ENCODE measurements around the gene PRKCZ.
"Not testable (repeated sequence)": the region's sequence is repeated elsewhere in the genome, so short reads cannot be mapped to it uniquely, and the experiment has no call there.

PRKCZ gene

DNA sequence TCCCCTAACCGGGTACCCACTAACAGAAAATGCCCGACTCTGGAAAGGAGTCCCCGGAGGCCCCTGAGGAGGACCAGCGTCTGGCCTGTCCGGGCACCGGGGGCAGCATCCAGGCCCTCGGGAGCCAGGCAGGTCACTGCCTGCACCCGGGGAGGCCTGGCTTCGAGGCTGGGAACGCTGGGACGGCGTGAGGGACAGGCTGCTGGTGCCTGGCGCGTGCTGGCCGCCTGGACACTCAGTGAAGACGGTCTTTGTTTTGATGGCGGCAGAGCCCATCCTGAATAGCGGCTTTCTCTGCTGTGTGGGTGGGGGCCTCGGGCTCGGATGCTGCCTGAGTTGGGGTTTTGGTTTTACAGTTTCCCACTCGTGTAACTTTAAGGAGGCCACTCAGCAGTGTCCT lies 37.6 kb downstream of the PRKCZ start:
- DNase-seq (ENCODE audit: low spot score) = no peak

- DNase-seq (ENCODE audit: low spot score) = no peak
These were observed 38.2 kb downstream of the PRKCZ start for GRCh38 chr1:2088458-2088857.

DNA sequence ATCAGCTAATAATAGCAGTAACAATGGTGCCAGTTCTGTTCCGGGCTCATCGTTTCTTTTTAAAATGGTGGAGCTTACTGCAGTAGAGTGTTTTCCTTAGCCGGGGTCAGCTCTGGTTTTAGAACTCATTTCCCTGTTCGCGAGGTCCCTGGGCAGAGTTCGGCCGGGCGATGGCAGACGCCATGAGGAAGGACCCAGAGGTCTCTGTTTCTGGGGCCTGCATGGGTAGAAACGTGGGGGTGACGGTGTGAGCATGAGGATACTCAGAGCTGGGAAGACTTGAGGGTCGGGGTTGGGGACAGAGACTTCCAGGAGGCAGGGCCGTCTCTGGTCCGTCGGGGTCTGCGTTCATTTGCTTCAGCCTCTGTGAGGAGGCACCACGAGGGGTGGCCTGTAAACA lies 38.8 kb downstream of the PRKCZ start:
- DNase-seq (ENCODE audit: low spot score) = no peak

DNA sequence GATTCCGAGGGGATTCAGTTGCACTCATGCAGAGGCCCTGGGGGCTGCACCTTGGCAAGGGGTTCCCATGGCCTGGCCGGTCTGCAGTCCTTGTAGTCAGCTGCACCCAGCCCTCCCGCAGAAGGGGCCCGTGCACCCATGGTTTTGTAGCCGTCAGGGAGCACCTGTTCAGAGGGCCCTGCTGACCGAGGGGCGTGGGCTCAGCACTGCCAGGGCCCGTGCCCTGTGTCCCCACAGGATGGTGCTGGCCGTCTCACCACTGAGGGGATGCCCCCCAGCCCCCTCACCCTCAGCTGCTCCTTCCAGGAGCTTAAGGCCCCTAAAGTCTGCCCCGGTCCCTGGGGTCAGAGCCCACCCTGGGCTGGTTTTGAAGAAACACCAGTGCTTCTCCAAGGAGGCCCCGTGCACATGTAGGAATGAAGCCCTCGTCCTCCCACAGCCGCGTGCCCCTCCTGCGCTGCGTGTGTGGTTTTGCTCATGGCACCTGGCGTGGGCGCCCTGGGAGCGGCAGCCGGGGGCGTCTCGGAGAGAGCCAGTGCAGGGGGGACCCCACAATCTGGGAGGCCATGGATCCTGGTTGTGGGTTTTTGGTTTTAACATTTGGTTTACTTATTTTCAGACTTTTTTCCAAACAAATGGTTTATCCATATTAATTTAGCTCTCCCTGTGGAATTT lies 40.1 kb downstream of the PRKCZ start:
- DNase-seq (ENCODE audit: low spot score) = no peak

GRCh38 chr1:2091611-2092604 lies 41.7 kb downstream of the PRKCZ start:
- DNase-seq (ENCODE audit: low spot score) = peak; percentile 73

- no peak for DNase-seq (ENCODE audit: low spot score)
These were observed 42.8 kb downstream of the PRKCZ start for GRCh38 chr1:2093055-2093454.

GRCh38 chr1:2093636-2094035 lies 43.4 kb downstream of the PRKCZ start:
- no peak for DNase-seq (ENCODE audit: low spot score)

DNA sequence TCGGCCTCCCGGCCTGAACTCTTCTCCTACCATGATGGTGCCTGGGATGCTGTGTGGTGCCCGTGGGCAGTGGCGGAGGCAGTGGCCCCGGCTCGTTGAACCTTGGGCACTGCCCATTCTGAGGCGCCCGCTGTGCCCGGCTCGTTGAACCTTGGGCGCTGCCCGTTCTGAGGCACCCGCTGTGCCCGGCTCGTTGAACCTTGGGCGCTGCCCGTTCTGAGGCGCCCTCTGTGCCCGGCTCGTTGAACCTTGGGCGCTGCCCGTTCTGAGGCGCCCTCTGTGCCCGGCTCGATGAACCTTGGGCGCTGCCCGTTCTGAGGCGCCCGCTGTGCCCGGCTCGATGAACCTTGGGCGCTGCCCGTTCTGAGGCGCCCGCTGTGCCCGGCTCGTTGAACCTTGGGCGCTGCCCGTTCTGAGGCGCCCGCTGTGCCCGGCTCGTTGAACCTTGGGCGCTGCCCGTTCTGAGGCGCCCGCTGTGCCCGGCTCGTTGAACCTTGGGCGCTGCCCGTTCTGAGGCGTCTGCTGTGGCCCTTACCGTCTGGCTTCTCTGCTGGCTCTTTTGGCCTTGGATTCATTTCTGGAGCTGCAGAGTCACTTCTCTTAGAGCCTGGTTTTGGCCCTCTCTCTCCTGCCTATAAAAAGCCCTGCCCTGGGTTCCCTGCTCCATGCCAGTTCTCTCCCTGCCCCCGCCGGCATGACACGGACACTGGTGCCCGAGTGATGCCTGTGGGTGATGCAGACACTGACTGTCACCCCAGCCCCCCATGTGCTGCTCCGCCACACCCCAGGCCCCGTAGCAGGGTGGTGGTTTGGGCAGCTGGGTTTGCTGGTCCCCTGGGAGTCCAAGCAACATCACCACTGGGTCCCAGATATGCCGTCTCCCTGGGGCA lies 44.3 kb downstream of the PRKCZ start:
- not testable (repeated sequence) for DNase-seq (ENCODE audit: low spot score)

DNA sequence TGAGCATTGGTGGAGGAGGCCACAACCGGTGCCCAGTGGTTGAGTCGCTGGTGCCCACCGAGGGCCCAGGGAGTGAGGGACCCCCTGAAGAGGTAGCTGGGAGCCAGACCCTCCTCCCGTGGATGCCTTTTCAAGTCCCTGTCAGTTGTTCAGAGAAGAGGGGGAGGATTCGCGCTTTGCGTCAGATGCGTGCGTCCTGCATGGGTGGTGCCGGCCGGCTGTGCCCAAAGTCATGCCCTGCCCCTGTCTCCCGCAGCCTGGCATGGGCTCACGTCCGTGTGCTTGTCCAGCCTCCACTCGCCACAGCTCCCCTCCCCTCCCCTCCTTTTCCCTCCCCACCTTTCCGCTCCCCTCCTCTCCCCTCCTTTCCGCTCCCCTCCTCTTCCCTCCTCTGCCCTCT lies 45.2 kb downstream of the PRKCZ start:
- DNase-seq (ENCODE audit: low spot score) = no peak

- no peak for DNase-seq (ENCODE audit: low spot score)
These were observed 45.9 kb downstream of the PRKCZ start for GRCh38 chr1:2095981-2096736.

DNA sequence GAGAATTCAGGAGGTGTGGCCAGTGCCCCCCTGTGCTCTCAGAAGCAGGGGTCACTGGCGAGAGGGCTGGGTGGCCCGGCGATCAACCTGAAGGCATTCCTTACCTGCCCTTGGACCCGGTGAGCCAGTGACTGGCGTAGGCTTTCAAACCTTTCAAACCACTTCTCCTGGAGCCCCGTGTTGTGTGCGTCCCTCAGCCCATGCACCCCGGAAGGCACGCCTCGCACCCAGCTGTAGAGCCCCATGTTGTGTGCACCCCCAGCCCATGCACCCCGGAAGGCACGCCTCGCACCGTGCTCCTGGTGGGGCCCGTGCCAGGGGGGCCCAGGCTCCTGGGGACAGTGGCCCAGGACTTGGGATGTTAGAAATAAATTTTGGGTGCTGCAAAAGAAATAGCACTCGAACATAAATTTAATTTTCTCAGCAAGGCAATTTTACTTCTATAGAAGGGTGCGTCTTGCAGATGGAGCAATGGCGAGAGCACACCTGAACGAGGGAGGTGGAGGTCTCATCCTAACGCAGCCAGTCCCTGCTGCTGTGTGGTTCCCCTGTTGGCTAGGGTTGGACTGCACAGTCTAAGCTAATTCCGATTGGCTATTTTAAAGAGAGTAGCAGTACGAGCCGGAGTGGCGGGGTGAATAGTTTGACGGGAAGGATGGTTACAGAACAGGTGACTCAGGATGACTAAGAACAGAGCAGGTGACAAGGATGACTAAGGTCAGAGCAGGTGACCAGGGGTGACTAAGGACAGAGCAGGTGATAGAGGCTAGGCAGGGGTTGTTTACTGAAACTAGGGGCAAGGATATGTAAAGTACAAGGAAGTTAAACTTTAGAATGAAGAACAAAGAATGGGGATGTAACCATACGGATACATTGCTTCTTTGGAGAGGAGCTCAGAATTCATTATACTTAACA lies 47.4 kb downstream of the PRKCZ start:
- no peak for DNase-seq (ENCODE audit: low spot score)

DNA sequence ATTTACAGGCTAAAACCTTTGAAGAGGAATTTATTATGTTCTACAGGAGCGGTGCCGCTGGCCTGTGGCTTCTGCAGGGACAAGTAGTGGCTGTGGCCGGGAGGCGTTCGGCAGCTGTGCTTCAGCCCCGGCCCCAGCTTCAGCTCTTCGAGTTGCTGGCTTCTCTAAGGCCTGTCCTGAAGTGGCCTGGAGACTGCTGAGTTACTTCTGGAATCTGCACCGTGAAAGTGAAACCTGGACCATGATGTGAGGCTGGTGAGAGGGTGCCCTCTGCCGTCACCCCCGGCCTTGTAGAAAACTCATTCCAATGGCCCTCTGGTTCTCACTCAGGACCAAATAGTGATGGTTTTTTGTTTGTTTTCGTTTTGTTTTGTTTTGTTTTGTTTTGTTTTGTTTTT lies 48.1 kb downstream of the PRKCZ start:
- DNase-seq (ENCODE audit: low spot score) = no peak

DNA sequence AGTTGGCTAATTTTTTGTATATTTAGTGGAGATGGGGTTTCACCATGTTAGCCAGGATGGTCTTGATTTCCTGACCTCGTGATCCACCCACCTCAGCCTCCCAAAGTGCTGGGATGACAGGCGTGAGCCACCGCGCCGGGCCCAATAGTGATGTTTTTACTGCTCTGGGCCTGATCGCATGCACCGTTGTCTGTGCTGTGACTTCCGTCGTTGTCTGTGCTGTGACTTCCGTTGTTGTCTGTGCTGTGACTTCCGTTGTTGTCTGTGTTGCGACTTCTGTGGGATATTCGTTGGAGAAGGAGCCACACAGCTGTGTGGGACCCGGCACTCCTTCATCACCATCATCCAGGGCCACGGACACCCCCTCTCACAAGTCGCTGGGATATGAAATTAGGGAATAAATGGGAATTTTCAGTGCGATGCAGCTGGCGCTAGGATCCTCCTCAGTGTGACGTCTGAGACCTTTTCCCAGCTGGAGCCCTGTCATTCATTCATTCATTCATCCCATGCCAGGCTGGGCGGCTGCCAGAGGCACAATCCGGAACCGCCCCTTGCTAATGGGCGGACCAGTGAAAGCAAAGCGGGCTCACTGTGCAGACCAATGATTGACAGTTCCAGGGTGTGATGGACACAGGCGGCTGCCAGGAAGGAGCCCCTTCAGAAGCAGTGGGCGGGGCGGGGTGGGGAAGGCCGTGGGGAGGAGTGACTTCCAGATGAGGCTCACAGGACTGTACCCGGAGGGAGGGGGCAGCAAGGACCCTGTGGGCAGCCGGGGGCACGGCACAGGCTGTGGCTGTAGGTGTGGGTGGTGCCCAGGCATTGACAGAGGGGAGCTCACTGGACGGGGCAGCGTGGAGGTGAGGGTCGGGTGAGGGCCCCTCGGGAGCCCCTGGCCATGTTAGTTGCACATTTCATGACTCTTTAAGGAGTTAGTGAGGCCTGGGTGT lies 48.9 kb downstream of the PRKCZ start:
- DNase-seq (ENCODE audit: low spot score) = no peak

DNA sequence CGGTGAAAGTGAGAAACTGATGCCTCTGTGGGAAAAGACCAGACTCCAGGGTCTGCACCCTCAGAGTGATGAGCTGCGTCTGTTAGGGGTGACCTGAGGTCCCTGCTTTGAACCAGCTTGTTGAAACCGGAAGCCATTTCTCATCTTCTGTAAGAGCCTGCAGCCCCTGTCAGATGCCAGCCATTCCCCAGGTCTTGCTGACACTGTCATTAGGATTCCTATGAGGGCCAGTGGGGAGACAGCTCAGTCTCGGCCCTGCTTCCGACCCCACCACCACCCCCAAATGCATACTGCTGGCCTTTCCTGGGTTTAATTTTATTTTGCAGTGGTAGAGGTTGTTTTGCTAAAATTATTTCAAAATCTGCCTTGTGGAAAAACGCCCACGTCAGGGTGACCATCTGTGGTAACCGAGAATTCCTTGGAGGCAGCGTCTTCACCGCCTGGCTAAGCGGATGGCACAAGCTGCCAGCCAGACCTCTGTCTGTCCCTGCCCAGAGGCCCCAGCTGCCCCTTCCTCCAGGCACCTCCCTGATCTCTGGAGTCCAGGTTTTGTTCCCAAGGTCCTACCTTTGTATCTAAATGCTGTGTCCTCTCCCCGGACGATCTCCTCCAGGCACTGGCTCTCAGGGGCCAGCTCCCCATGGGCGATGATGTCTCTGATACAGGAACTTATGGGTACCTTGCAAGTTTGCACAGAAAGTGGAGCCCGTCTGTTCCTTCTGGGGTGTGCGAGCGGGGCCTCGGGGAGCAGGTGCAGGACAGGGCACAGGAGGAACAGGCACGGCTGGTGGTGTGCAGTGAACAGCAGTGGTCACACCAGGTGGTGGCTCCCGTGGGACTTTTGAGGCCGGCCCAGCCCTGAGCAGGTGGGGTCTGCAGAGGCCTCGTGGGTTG lies 49.9 kb downstream of the PRKCZ start:
- DNase-seq (ENCODE audit: low spot score) = no peak

DNA sequence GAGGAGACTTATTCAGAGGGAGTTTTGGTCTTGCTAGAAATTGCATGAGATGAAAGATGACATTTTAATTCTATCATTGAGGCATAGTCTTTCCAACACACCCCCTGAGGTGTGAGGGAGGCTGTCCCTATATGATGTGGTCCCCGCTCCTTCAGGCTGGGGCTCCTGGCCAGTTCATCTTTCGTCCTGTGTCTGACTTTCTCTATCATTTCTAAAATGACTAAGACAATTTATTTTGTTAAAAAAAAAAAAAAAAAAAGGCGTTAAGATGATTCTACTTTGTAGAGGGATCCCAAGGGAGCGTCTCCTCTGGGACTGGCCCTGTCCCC lies 50.5 kb downstream of the PRKCZ start:
- no peak for DNase-seq (ENCODE audit: low spot score)

DNA sequence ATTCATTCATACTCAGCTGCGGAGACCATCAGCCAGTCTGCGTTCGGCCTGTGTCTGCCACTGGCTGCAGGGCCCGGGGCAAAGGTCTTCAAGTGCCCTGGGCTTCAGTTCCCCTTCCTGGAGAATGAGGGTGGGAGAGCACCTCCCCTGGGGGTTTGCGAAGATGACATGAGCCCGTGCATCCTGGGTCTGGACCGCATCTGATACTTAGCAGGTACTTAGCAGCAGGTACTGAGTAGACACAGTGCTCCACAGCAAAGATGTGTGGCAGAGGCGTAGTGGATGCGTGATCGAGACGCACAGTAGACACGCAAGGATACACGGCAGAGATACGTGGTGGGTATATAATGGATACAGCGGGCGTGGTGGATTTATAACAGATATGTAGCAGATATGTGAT lies 51.3 kb downstream of the PRKCZ start:
- no peak for DNase-seq (ENCODE audit: low spot score)

GRCh38 chr1:2101946-2102345 lies 51.7 kb downstream of the PRKCZ start:
- no peak for DNase-seq (ENCODE audit: low spot score)

- DNase-seq (ENCODE audit: low spot score) = no peak
These were observed 52.5 kb downstream of the PRKCZ start for GRCh38 chr1:2102753-2103152.
